ENCODE data around the gene CDCA8.
A peak's percentile ranks its signal among the peaks of the same experiment; 100 is the strongest.

CDCA8 gene

DNA sequence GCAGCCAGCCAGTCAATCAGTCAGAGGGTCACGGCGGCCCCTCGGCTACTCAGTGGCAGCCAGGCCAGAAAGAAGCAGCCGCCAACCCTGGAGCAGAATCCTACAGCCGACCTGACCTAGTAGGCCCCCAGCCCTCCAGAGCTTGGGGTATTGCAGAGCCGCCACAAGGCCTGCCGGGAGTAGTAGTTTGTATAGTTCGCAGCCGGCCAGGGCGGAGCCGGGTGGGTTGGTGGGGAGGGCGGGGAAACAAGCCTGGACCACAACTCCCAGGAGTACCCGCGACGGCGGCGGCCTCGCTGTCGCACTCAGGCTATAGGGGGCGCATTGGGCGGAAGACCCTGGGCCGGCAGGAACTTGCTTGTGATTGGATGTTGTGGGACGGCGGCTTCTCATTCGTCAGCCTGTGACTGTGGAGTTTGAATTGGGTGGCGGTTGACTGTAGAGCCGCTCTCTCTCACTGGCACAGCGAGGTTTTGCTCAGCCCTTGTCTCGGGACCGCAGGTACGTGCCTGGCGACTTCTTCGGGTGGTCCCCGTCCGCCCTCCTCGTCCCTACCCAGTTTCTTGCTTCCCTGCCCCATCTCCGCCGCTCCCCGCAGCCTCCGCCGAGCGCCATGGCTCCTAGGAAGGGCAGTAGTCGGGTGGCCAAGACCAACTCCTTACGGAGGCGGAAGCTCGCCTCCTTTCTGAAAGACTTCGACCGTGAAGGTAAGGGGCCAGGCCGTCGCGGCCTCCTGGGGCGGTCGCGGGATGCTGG is at the start of gene CDCA8:
CDCA8 (plus strand) TSS at position 439 of the 756 bp plus-strand sequence; CDS start at position 614, 175 bp downstream.
- DNase-seq (ENCODE audit: insufficient read length, low spot score) = peak; percentile 96
- peak; percentile 89 for FAIRE-seq

DNA sequence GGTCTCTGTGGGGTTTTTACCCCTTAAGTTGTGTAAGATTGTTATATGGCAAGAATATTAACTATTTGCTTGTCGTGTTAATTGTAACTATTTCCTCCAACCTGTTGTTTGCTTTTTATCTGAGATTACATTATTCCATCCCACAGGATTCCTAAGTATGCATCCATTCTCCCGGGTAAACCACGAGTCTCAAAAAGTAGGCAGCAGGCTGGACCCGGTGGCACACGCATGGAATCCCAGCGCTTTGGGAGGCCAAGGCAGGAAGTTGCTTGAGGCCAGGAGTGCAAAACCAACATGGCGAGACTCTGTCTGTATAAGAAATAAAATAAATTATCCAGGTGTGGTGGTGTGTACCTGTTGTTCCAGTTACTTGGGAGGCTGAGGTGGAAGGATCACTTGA is 45.0 kb upstream of the CDCA8 start:
- FAIRE-seq = no peak
- DNase-seq (ENCODE audit: insufficient read length, low spot score) = no peak

DNA sequence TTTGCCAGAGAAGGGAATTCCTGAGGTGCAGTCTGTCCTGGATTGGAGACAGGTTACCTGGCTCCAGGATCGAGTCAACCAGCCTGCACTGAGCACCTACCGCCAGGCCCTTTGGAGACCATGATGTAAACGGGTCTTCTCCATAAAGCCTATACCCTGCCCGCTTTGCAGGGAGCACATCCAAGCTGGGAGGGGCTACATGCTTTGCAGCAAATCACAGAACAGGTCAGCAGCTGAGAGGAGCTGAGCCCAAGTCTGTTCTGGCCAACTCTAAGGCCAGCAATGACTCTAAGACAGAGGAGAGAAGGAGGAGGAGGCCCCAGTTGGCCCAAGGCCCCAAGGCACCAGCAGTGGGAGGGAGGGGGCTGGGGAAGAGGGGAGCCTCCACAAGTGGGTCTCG is 42.1 kb upstream of the CDCA8 start:
- FAIRE-seq = no peak
- DNase-seq (ENCODE audit: insufficient read length, low spot score) = no peak

DNA sequence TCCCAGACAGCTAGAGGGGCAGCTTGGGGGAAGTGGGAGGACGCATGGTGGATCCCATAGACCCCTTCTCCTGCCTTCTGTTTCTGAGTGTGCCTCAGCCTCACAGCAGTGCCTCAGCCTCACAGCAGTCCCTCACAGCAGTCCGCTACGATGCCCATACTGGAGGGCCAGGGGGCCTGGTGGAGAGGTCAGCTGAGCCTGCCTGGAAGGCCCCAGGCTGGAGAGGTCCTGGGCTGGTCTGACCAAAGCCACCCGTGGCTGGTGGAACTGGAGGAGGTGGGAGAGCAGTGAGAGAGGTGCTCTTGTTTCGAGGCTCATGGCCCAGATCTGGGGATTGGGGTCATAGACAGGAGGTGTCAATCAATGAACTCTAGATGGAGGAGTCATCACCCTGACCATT is 41.6 kb upstream of the CDCA8 start:
- DNase-seq (ENCODE audit: insufficient read length, low spot score) (no peak), FAIRE-seq (no peak)

DNA sequence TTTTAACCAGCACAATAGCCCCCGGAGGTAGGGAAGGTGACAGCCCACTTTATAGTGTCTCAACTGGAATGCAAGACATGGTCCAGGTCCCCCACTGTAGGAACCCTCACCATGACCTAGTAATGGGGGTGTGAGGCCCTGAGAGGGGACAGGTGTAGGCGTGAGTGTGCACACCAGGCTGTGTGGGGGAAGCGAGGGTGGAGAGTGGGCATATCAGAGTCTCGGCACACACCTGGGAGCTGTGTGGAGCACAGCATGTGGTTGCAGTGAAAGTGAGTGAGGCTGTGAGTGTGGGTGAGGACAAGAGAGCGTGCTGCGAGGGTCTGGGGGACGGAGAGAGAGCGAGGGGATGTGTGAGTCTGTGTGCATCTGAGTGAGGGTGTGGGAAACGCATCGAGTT is 40.5 kb upstream of the CDCA8 start:
- FAIRE-seq (no peak), DNase-seq (ENCODE audit: insufficient read length, low spot score) (no peak)

DNA sequence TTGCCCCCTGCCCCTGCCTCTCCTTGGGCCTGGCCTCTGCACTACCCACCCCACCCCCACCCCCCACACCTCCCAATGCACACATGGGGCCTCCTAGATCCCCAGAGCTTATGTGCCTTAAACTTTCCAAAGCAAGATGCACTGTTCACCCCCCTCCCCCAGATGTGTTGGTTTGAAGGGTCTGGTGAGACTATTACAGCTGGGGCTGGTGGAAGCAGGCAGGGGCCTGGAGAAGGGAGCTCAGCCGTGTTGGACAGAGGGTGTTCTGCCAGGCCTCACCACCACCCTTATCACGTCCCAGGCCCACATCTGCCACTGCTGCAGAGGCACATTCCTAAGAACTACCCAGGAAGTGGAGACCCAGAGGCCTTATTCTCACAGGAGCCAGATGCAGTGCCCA is 39.3 kb upstream of the CDCA8 start:
- FAIRE-seq (no peak), DNase-seq (ENCODE audit: insufficient read length, low spot score) (no peak)

DNA sequence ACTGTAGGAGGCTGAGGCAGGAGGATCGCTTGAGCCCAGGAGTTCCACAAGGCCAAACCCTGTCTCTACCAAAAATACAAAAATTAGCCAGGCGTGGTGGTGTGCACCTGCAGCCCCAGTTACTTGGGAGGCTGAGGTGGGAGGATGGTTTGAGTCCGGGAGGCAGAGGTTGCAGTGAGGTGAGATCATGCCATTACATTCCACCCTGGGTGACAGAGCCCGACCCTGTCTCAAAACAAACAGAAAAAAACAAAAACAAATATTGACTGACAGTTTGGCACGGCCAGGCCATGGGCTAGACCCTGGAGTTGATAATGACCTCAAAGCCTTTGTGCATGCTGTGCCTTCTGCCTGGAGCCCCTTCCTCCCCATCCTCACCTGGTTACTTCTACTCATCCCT is 38.4 kb upstream of the CDCA8 start:
- DNase-seq (ENCODE audit: insufficient read length, low spot score) (no peak), FAIRE-seq (no peak)

DNA sequence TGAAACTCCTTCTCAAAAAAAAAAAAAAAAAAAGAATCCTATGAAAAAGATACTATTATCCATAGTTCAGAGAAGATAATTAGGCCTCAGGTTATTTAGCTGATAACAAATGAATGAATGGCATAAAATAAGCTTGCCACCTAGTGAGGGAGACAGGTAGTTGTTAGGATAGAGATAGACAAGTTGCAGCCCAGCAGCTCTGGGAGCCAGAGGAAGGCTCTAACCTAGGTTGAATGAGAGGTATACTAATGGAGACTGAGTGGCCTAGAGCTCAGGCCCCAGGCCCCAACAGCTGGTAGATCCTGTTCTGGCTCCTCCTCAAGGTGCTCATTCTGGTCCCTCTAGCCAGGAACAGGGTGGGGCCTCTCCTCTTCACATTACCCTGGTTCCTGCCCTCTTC is 37.0 kb upstream of the CDCA8 start:
- DNase-seq (ENCODE audit: insufficient read length, low spot score) (no peak), FAIRE-seq (no peak)

DNA sequence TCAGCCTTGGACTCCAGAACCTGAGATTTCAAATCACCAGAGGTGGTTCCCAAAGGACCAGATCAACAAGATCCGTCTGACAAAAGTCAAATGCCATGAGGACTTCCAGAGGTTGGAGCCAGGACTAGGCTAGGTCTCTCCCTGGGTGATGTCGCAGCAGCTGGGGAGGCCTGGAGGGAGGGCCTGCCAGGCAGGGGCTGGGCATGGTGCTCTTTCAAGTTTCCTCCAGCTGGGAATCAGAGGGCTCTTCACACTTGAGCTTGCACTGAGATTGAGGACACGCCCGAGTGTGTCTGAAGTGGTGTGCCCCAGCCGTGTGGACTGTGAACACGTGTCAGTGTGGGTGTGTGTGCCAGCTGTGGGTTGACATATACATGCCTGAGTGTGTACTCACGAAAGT is 36.3 kb upstream of the CDCA8 start:
- DNase-seq (ENCODE audit: insufficient read length, low spot score) = no peak

DNA sequence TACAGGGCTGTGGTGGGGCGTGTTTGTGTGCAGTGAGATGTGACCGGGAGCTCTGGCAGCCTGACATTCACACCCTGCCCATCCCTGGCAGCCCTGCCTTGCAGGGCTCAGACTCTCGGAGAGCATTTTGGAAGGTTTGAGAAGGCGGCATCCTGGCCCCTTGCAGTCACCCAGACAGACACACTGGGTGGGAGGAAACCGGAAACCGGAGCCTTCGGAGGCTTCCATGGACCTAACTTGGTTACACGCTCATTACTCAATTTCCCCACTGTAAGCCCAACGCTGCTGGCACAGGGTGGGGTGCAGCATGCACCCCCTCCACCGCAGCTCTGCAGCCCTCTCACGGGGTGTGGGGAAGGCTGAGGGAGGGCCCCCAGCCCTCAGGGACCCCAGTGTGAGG is 35.4 kb upstream of the CDCA8 start:
- DNase-seq (ENCODE audit: insufficient read length, low spot score) (no peak), FAIRE-seq (no peak)

More for the DNA sequence above, 36.3 kb upstream of the CDCA8 start:
- no peak for FAIRE-seq

DNA sequence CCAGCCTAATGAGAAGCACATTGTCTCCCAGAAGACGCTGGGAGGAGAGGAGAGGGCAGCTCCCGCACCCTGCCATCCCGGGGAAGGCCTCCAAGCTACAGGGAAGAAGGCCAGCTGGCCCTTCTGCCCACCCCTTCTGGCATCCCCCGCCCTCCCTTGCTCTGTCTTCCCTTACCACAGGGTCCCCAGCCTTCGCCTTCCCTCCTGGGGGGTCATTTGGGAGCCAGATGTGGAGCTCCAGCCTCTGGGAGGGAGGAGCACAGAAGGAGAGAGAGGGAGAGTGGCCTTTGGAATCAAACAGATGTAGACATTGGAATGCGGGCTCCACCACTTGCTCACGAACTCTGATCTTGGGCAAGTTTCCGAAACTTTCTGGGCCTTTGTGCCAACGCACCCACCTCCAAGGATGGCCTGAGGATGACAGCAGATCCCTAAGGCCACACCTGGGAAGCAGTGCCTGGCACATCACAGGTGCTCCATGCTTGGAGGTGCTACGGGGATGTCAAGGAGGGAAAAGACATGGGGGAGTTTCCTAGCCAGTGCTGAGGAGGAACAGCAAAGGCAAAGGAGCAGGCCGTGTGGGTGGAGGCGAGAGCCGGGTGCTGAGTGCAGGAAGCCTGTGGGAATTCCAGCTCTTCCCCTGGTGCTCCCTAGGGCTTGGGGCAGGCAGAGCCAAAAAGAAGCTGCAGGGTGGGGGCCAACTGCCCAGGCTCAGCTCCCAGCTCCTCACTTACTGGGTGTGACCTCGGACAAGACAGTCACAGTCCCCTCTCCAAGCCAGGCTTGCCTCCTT is 34.5 kb upstream of the CDCA8 start:
- FAIRE-seq (no peak), DNase-seq (ENCODE audit: insufficient read length, low spot score) (no peak)

DNA sequence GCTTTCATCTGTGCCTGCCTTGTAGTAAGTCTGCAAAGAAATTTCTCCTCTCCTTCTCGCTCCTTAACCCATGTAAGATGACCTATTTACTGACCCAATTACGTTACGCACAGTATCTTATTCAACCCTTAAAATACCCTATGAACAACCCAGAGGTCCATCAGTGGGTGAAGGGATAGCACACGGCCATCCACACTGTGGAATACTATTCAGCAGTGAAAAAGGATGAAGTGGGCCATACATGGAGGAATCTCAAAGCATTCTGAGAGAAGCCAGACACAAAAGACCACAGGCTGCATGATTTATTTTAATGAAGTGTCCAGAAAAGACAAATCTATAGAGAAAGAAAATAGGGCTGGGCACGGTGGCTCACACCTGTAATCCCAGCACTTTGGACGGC is 33.8 kb upstream of the CDCA8 start:
- DNase-seq (ENCODE audit: insufficient read length, low spot score) (no peak), FAIRE-seq (no peak)

DNA sequence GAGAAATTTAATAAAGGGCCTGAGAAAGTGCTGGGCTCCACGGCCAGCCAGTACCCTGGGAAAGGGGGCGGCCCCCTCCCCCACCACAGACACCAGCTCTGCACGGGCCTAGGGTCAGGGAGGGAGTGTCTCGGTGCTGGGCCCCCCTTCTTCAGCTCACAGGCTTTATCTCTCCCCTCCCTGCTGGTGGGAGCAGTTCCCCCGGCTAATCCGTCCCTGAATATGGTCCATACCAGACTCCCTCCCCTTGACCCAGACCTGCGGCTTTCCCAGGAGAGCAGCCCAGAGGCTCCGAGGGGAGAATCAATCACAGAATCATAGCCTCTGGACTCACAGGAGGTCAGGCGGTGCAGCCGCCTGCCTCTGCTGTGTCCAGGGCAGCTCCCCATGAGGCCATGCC is 31.7 kb upstream of the CDCA8 start:
- no peak for FAIRE-seq

DNA sequence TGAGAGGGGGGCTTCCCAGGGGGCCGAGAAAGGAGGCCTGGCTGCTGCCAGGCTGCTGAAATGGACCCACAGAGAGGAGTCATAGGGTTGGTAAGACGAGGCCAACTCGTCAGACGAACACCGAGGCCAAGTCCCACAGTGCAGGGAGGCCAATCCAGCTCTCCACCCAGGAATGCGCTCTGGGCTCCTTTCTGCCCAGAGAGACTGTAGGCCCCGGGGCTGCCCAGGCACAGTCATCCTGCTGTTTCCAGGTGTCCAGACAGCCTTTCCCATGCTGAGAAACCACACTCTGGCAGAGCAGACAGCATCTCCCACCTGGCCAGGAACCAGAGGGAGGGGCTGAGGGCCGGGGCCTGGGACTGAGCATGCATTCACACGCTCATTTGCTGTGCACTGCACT is 30.9 kb upstream of the CDCA8 start:
- DNase-seq (ENCODE audit: insufficient read length, low spot score) = no peak
- FAIRE-seq = no peak

More for the DNA sequence above, 31.7 kb upstream of the CDCA8 start:
- no peak for DNase-seq (ENCODE audit: insufficient read length, low spot score)

DNA sequence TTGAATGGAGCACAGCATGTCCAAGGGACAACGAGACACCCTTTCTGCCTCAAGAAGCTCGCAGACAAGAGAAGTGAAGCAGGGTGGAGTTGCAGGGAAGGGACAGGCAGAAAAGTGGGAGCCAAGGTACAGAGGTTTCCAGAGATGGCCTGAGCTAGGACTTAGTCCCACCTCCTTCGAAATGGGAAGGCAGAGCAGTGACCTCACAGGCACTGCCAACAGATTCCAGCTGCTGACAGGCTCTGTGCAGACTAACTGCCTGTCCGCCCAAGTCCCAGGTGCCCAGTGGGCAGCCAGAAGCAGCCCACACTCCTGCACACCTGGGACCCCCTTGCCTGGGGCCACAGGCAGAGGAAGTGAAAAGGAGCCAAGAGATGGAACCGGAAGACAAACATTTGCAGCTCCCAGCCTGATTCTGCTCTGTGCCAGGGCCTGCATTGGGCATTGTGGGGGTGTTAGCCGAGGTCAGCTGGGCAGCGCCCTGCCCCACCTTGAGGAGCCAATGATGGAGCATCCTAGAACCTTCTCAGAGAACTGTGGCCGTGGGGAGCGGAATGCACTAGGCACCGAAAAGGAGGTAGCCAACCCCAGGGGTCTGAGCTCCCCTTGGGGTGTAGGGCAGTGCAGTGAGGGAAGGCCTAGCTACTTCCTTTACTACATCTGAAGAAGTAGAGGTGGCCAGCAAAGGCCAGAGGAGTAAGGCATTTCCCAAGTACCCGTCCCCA is 30.1 kb upstream of the CDCA8 start:
- no peak for FAIRE-seq
- DNase-seq (ENCODE audit: insufficient read length, low spot score) = no peak

DNA sequence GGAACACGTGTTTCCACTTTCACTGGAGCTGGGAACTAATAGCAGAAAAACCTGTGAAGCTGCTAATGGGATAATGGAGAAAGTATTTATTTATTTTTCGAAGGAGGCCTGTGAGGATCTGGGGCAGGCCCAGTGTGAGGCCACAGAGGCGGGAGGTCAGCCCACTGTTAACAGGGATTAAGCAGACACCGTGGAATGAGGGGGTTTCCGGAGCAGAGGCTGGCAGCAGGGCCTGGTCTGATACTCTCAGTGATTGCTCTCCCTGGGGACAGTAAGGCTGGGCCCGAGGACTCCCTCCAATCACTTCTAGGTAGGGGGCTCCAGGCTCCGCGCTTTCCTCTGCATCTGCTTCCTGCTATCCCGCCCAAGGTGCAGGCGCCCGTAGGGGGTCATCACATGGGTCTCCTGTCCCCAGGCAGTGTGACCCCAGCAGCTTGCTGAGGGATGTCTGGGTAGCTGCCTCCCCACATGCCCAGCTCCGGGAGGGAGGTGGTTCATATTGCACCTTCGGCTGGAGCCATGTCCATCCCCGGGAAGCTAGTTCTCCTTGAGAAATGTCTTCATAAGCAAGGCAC is 28.8 kb upstream of the CDCA8 start:
- FAIRE-seq = no peak
- DNase-seq (ENCODE audit: insufficient read length, low spot score) = no peak

DNA sequence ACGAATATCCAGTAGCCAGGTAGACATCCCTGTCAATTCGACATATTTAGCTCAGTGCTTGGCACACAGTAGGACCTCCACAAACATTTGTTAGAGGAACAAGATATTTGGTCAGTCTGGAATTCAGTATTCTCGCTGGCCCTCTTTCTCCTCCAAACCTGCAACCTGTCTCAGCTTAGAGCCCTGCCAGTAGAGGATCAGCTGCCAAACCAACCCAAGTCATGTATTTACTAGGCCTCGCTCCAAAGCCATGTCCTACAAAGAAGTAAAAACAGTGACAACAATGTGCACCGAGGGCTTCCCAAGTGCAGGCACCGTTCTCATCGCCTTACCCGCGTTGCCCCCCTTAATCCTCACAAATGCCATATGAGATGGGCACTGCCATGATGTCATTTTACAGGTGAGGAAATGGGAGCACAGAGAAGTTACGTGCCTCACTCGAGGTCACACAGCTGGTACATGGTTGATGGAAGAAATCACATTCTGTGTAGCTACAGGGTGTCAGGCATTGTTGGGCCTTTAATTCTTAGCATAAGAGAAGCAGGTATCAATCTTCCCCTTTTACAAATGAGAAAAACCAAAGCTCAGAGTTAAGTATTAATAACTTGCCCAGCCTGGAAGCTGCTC is 26.0 kb upstream of the CDCA8 start:
- DNase-seq (ENCODE audit: insufficient read length, low spot score) = no peak
- no peak for FAIRE-seq

DNA sequence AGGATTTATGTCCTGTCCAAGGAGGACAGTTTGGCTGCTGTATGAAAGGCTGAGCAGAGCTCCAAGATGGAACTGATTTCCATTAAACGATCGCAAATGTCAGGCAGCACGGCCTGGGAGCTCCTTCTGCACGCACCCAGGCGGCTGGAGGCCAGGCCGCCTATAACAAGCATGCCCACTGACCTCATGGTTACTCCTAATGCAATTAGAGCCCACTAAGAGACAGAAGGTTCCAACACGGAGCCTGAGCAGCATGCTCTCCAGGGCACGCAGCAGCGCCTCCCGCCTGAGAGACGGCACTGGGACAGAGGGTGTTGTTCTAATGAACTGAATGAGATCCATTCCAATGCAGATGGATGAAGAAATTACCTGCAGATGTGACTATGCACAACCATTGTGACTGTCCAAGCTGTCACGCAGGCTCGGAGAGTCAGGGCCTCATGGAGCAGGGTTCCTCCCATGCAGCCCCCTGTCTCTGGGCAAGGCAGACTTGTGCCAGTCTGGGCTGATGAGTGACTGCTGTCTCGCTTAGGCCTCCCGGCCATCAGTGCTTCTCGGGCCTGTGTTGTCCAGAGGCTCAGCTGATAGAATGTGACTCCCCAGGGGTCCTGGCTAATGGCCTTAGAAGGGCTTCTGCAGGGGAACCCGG is 25.2 kb upstream of the CDCA8 start:
- DNase-seq (ENCODE audit: insufficient read length, low spot score) (no peak), FAIRE-seq (no peak)

DNA sequence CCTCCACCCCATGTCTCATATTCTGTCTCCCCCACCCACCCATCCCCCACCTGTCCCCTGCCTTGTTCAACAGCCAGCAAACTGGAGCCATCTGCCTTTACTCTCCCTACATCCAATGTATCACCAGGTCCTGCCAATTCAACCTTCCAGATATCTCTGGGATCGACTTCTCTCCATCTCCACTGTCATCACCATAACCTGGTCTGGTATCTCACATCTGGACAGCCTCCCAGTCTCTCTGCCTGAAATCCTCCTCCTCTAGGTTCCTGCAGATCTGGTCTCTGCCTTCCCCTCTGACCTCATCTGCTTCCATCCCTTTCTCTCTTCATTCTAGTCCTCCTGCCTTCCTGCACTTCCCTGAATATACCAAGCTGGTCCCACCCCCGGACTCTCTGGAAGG is 22.2 kb upstream of the CDCA8 start:
- DNase-seq (ENCODE audit: insufficient read length, low spot score) = no peak
- no peak for FAIRE-seq

DNA sequence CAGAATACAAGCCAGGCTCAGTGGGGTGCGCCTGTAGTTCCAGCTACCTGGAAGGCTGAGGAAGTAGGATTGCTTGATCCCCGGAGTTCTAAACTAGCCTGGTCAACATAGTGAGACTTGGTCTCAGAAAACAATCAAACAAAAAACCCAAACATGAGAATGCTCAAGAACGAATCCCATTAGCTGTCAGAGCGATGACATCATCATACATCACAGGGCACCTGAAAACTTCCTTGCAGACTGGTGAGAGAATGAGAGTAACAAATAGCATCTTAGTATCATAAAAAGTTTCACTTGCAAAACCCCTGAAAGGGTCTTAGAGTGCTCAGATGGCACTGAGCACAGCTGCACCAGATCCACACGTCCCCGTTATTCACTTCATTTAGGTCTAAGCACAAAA is 21.1 kb upstream of the CDCA8 start:
- DNase-seq (ENCODE audit: insufficient read length, low spot score) = no peak
- no peak for FAIRE-seq

Measured in HTR-8/SVneo (cell line).